AML-193 (cell line): ENCODE data around the gene APPL2.

Experiments
- DNase-seq, 2 experiments: peaks; one replicate each; lab custom pipeline; 2025; lab: John Stamatoyannopoulos, UW

Gene APPL2

DNA sequence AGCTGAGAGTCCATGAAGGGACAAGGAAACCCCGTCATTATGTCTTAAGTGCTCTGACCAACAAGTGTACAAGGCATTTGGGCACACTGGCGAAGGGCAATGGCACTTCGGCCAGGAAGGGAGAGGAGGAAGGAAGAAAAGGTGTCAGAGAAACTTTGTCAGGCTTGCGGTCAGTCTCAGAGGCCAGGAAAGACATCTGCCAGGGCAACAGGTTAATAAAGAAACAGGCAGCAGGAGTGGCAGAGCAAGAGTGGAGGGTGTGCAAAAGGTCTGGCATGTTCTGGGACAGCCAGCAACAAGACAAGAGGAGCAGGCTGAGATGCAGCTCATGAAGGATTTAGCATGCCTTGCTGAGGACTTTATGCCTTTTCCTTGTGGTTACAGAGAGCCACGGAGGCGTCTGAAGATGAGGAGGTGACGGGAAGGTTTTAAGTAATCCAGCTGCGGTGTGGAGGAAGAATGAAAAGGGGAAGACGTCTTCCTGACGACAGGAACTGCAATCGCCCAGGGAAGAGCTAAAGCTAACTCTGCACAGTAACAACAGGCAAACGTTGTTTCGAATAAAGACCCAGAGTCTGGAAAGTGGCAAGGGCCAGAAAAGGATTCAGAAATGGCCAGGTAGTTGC is 13.1 kb downstream of the APPL2 start:
- no peak for DNase-seq

DNA sequence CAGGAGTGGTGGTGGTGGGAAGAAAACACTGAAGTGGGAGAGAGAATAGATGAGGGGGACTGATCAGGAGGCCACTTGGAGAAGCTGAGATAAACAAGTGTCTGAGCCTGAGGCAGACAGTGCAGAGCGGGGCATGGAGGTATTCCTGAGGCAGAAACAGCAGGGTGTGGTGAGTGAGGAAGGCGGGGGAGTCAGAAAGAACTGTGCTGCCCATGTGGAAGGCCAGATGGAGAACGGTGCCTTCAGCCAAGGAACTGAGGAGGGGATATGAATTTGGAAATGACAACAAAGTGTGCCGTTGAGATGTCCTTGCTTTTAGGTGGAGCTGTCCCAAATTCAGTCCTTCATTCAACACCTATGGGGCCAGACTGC is 13.7 kb downstream of the APPL2 start:
- no peak for DNase-seq

DNA sequence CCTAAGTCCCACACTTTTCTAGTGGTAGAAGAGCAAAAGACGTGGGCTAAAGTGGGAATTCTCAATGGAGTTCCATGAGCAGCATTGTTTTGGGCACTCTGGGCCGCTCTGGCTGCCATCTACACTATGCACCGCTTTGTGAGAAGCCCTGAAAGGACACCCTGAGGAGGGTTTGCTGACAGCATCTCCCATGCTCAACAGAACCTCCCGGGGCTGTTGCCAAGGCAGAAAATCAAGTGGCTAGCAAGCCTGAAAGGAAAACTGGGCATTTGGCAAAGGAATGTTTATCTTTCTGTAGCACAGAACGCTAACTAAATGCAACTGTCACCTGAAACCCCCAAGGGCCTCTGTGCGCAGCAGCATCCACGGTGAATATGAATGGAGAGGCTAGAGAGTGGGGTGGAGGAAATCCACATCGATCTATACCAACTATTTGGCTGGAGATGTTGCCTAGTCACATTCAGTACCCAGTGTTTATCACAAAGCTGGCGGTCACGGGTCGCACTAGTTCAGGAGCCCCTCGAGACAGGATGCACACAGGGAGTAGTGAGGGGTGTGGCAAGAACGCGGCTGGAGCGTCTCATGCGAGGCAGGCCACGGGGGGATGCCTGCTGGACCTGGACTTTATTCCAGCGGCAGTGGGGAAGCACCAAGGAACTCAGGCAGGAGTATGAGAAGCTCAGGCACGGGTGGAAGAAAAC is 14.2 kb downstream of the APPL2 start:
- no peak for DNase-seq

DNA sequence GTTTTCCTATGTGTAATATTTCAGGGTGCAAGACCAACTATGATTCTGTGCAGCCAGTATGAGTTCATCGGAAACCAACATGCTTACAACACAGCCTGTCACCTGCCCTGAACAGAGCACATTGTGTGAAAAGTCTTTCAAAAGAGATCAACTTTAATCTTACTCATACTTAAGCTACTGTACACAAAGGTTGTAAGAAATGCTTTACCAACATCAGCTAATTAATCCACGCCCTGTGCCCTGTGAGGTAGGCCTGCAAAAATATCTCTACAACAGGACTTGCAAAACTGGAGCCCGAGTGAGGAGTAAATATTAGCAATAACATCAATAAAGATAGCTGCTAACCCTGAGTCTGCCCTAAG is 15.1 kb downstream of the APPL2 start:
- DNase-seq: no peak

DNA sequence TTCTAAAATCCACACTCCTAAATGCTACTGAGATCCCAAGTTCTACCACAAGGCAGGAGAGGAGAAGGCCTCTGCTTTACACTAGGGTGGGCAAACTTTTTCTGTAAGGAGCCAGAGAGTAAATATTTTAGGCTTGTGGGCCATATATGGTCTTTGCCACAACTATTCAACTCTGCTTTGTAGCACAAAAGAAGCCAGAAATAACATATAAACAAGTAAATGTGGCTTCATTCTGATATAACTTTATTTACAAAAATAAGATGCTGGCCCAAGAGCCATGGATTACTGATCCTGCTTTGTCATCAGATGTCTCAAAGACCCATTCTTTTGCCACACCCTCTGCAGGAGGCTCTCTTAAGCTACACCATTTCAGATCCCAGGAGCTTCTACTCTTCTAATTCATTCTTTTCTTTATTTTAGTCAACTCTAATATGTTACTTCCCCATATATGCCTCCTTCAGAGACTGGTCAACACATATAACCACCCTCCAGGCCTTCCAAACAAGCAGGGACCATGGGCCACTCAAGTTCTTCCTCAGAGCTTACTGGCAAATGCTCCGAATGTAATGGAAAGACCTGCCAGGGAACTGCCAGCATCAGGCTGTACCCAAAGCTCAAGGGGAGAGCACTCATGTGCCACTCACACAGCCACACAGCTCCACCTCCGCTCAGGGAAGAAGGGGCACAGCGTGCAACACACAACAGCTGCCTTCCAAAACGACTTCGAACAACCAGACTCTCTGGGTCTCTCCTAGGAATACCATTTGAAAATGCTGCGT is 15.6 kb downstream of the APPL2 start:
- no peak for DNase-seq

DNA sequence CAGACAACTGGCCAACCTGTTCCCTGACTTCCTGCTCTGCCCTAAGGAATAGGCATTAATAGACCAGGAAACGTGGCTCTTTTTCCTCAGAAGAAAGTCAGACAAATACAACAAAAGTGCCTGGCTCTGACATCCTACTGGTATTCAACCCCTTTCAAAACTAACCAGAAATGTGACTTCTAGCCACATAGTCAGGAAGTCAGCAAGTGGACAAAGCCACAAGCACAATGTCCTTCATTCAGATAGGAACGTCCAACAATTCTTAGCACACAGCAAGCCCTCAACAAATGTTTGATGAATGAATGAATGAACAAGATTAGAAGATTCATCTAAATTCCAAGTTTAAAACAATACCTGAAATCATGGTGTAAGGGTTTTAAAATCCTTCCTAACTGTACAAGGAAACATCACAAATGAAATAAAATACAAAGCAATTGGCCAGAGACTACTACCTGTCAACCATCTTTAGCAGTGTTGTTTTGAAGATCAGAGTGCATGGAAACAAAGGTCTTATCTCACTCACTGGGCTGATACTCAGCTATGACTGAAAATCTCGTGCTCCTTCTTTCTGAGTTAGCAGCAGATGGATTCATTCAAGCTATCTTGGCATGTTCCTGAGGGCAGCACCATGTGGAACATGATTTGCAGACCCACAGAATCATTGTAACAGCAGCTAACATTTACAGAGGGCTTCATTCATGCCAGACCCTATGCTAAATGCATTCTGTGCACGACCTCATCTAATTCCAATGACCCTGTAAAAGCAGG is 16.5 kb downstream of the APPL2 start:
- no peak for DNase-seq

DNA sequence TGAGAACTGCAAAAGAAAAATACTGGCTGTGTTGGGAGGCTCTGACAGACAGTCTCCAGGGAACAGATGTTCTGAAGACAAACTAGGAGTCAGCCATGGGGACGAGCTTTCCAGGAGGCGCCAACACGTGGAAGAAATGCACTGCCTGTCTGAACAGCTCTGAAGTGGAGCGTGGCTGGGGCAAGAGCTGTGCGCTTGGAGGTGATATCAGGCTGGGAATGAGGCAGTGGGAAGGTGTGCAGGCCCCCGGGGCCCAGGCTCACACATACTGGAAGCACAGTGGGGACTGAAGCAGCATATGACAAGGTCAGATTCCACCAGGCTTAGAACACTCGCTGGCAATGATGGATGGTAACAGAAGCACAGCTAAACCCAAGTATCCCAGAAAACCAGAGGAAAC is 17.5 kb downstream of the APPL2 start:
- DNase-seq: no peak

DNA sequence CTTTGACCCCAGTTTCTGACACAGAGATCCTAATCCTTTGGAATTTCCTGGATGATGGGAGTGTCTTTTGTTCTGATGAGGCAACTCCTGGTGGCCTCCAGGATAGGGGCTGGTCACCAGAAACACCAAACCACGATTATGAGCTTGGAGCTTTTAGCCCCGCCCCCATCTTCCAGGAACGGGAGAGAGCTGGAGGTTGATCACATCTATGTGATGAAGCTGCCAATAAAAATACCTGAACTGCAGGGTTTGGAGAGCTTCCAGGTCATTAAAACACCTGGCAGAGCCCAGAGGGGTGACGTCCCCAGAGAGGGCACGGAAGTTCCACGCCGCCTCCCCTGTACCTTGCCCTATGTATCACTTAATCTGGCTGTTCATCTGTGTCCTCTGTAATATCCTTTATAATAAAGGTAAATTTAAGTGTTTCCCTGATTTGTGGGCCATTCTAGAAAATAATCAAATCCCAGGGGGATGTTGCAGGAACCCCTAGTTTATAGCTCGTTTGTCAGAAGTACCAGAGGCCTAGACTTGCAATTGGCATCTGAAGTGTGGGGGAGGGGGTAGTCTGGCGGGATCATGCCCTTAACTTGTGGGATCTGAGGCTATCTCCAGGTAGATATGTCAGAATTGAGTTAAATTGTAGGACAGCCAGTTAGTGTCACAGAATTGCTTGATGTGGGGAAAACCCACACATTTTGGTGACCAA is 21.2 kb downstream of the APPL2 start:
- DNase-seq: no peak

DNA sequence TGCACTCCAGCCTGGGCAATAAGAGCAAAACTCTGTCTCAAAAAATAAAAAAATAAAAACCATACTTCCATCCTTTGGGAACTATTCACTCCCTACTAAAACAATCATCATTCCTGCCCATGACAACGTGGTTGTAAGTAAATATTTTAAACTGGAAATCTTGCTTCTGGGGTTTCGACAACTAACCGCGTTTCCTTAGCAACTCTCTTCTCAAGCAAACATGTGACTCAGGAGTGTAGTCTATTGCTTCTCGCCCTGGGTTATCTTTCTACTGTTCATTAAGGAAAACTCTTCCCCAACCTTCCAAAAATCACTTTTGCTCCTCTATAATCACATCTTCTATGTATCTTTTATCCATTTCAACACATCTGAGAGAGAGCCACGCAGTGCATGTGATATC is 21.8 kb downstream of the APPL2 start:
- no peak for DNase-seq

DNA sequence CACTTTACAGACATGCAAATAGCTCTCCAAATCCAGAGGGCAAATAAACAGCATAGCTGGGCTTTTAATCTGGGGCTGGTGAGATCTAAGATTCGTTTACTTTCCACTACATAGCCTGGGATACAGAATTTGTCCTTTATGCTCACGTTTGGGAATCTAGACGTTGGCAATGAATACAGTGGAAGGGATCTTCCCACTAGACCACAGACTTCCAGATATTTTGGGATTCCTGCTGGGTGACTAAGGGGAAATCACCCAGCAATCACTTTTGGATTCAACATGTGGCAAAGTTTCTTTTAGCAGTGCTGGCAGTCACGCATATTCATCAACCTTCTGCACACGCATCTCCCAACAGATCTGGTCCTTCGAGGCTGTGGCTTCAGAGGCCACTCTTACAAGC is 23.5 kb downstream of the APPL2 start:
- DNase-seq: no peak

DNA sequence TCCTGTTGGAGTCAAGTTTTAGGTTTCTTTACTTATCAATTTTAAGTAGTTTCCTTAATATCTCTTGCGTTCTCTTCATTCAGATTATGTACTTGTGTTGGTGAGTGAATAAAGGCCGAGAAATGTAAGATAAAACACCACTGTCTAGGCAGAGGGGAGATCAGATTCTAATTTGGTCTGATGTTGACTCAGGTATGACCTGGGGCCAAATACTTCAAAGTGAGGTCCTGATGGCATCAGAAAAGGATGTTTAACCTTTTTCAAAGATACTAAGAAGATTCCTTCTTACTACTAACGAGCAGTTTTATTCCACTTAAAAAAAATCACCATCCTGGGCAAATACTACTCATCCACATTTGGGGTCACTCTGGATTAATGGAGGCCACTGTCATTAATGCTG is 26.9 kb downstream of the APPL2 start:
- DNase-seq: no peak

DNA sequence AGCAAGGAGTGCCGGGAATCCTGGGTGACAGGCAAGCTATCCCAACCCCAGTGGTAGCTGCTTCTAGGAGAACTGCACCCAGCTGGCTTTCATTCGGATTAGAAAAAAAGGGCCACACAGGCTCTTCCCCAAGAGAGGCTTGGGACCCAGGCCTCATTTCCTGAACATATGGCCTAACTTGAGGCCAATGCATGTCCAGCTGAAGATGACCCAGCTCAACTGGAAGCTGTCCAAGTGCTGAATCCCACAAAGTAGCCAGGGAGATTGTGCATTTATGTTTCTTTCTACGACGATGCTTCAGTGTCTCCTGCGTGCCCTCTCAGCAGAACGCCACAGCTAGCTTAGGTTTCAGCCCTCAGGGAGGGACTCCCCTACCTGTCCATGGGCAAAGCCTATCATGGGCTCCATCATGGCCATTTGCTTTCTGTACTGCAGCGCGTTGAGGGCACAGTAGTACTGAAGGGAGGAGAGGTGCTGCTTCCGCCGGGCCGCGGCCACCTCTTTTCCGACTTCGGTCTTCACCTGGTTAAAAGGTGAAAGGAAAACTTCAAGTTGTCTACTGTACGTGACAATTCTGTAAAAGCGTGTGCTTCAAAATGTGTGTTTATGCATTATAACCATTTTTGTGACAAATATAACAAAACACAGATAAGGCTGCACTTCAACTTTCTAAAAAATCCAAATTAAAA is 29.1 kb downstream of the APPL2 start:
- DNase-seq: no peak

DNA sequence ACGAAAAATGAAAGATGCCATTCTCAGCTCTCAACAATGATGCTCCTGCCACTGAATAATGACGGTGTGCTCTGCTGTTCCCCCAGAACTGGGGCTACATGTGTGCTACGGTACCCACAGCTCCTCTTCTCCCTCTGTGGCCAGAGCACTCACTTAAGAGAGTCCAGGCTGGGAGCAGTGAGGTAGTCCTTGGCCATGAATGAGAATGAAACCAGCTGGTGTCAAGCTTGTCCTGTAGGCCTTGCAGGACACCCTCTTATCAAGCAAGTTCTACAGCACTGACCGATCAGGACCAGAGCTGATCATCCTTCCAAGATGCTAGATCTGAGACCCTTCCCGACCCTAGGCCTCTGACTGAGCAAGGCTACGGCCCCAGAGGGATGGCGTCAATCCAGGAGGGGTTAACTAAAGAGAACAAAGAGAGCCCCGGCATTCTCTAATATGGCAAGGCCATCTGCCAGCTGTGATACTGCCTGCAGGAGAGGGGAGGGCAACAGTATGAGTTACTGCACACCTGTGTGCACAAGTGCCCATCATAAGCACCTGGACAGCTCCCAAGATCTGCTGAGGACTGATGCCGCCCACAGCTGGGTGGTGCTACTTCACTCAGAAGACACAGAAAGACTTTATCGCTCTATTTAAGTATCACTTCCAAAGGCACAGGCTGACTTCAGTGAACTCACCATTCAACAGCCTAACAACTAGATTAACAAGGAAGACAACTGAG is 30.5 kb downstream of the APPL2 start:
- DNase-seq: no peak

DNA sequence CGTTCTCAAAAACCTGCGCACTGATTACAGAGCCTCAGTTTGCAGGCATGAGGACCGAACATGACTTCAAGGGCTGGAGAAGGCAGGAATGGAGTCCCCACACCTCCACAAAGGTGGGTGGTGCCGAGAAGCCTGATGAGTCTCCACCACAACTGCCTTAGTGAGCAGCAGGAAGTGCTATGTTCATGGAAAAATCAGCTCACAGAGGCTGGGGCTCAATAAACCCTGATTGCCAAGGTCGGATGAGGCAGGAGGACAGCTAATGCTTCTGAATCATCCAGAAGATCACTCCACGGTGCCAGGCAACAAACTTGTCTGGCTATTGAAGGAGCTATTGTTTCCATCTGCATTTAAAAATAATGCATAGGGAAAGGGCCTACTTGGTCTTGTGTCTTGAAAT is 31.1 kb downstream of the APPL2 start:
- DNase-seq: no peak

DNA sequence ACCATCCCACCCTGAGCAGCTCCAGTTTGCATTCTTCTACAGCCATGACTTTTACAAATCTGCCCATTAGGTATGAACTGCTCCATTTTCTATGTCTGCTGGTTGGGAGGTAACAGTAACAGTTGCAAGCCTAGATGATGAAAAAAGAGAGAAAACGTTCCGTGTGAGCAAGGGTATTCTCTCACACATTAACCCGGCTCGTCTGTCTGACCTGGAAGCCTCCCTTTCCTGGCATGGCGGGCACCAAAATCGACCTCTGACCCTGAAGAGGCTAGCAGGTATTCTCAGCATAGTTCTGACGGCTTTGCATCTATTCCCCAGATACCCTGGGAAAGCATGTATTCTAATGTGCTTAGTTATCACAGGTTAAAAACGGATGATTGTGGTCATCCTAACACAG is 31.8 kb downstream of the APPL2 start:
- no peak for DNase-seq

DNA sequence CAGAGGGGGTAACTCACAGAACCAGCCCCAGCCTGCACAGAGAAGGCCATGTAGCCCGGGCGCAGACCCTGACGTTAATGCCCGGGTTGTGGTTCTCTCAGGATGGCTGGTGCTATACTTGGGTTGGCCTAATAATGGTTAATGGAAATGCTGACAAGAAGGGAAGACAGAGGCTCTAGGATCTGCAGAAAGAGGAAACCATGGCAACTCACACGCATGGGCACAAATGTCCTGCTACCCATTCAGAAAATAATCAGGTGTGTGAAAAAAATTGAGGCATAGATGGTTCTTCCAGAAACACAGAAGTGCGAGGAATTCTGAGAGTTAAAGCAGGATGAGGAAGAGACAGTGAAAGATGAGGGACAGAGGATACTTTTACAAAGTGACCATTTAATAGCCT is 33.8 kb downstream of the APPL2 start:
- no peak for DNase-seq

DNA sequence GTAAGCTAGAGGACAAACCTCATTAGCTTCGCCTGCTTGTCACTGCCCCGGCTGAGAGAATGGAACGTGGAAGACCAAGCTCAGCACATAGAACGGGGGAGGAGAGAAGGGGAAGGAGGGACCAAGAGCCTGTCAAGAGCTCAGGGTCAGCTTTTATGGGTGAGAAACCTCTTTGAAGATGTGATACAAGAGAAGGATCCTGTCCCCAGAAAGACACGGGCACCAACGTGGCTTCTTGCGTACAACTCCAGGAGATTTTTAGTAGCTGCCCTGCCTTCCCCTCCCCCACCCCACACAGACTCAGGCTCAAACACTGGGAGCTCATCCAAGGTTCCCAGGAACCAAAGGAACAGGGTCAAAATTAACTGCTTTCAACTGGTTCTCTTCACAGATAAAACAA is 34.7 kb downstream of the APPL2 start:
- no peak for DNase-seq

DNA sequence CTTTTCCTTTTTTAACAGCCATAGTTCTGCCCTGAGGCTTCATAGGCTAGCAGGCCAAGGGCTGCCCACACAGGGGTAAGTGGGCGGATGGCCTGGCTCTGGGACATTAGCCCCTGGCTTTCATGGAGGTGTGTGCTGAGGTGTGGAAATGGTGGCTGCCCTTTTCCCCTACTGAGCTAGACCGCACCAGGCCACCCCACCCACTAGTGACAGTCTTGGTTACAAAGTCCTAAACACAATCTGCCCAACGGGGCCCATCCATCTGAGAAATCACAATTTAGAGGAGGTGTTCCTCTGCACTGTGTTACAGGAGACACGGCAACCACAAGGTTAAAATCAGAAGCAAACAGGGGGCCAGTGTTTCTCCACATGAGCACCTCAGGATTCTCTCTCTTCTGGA is 35.6 kb downstream of the APPL2 start:
- DNase-seq: no peak

DNA sequence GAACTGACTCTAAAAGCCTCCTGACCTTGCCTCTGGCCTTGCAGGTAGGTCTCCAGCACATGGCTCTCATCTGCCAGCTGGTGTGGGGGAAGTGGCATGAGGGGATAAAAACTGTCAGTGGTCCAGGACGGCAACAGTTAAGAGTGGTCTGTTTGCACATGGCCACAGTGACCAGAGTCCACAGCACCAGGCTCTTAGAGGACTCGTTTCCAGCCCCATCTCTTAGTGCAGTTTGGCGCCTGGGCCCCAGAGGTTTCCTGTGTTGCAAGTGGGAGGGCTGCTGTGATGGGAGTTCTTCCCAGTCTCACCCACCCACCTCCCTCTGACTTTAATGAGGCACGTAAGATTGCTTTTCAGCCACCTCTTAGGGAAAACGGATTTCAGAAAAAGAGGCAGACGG is 37.0 kb downstream of the APPL2 start:
- no peak for DNase-seq

DNA sequence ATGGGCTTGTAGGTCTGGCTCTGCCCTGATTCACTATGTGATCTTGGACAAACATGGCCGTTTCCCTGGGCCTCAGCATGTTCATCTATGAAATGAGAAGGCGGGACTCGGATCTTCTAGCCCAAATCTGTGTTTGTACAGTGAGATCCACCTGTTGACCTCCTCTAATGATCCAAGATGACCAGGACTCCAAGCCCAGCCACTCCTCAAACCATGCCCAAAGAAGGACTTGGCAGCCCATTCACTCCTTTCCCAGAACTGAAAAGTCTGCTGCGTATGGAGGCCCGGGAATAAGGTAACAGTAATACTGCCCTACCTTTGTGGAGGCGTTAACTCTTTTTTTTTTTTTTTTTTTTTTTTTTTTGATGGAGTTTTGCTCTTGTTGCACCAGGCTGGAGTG is 39.9 kb downstream of the APPL2 start:
- no peak for DNase-seq

DNA sequence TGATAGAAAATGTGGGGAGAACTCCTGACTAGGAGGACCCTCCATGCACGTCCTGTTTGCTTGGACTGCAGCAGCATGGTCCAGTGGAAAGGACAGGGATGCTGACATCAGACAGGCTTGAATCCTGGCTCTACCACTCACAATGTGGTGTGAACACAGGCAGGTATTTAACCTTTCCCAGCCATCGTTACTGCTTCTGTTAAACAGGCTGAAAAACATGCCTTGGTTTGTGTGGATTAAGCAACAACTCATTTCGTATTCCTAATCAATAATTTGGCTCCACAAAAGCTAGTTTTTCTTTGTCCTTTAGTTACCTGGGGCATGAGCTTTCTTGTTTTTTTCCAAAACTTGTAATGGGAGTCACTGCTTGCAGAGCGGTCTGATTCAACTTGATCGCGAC is 41.0 kb downstream of the APPL2 start:
- DNase-seq: no peak
